Measurements from ENCODE around the gene DYNC1I1.

Gene DYNC1I1

GRCh38 chr7:95865716-95866371 is 93.5 kb downstream of the DYNC1I1 start:
- no peak for DNase-seq

- DNase-seq = no peak
These were observed 95.0 kb downstream of the DYNC1I1 start for GRCh38 chr7:95867309-95867708.

- DNase-seq = no peak
These were observed 98.9 kb downstream of the DYNC1I1 start for GRCh38 chr7:95871075-95871848.

- DNase-seq = no peak
These were observed 99.5 kb downstream of the DYNC1I1 start for GRCh38 chr7:95871896-95872295.

GRCh38 chr7:95874129-95874528 is 101.8 kb downstream of the DYNC1I1 start:
- DNase-seq = no peak

GRCh38 chr7:95874541-95875265 is 102.3 kb downstream of the DYNC1I1 start:
- DNase-seq = no peak

GRCh38 chr7:95875519-95875918 is 103.2 kb downstream of the DYNC1I1 start:
- DNase-seq = no peak

- DNase-seq = no peak
These were observed 106.3 kb downstream of the DYNC1I1 start for GRCh38 chr7:95878677-95879076.

- DNase-seq = no peak
These were observed 109.2 kb downstream of the DYNC1I1 start for GRCh38 chr7:95881597-95881996.

- no peak for DNase-seq
These were observed 110.9 kb downstream of the DYNC1I1 start for GRCh38 chr7:95883217-95883616.

- DNase-seq = no peak
These were observed 114.2 kb downstream of the DYNC1I1 start for GRCh38 chr7:95886501-95887090.

GRCh38 chr7:95893484-95893883 is 121.1 kb downstream of the DYNC1I1 start:
- no peak for DNase-seq

GRCh38 chr7:95897557-95898251 is 125.3 kb downstream of the DYNC1I1 start:
- DNase-seq = no peak

GRCh38 chr7:95899919-95900513 is 127.7 kb downstream of the DYNC1I1 start:
- no peak for DNase-seq

- DNase-seq = no peak
These were observed 128.7 kb downstream of the DYNC1I1 start for GRCh38 chr7:95901006-95901405.

- DNase-seq = no peak
These were observed 131.7 kb downstream of the DYNC1I1 start for GRCh38 chr7:95904099-95904498.

GRCh38 chr7:95905167-95905566 is 132.8 kb downstream of the DYNC1I1 start:
- no peak for DNase-seq

GRCh38 chr7:95906851-95907250 is 134.5 kb downstream of the DYNC1I1 start:
- DNase-seq = no peak

GRCh38 chr7:95907337-95907736 is 135.0 kb downstream of the DYNC1I1 start:
- DNase-seq = no peak

GRCh38 chr7:95908499-95908898 is 136.1 kb downstream of the DYNC1I1 start:
- DNase-seq = no peak

GRCh38 chr7:95910341-95910740 is 138.0 kb downstream of the DYNC1I1 start:
- DNase-seq = no peak

- no peak for DNase-seq
These were observed 143.4 kb downstream of the DYNC1I1 start for GRCh38 chr7:95915731-95916130.
